ENCODE results near the gene RBM43. TPM values are rescaled to one million over a fixed set of nuclear protein-coding genes. Genes with fewer than 3 reads are reported as not detected.
"Not testable (repeated sequence)": the region's sequence is repeated elsewhere in the genome, so short reads cannot be mapped to it uniquely, and the experiment has no call there.

Gene RBM43
- total and polyA plus RNA-seq, 12 donors: 5.0 to 38.7 (median 12.1) TPM

- H3K4me1 ChIP-seq (replicated peaks in 1 of 2): peaks cover 4 to 12% of the 10 kb centered on the region in 2 donors
- DNase-seq: peak in 6 of 7 donors; percentile 32 to 71 (median 60)
- 43 to 56% (median 47%) methylated on average over 4 of the region's 4 CpGs for WGBS, 4 donors
- no peaks in the 10 kb centered on the region for H3K36me3 ChIP-seq (replicated peaks in 1 of 2)
- no peak overlapping the region for H3K4me3 ChIP-seq
- intact Hi-C loops (cut with DNase I): loop anchor here (5.0 to 10.0 kb wide), 3 partner anchors 1463 to 1643 kb away; no protein-coding TSS in a partner anchor
- H3K27ac ChIP-seq: peak overlapping the region in 1 of 5 donors; percentile 39
- H3K9me3 ChIP-seq (replicated peaks in 1 of 3): no peaks in the 10 kb centered on the region
- H3K27me3 ChIP-seq: no peaks in the 10 kb centered on the region
- TF ChIP-seq, protein P1, sequence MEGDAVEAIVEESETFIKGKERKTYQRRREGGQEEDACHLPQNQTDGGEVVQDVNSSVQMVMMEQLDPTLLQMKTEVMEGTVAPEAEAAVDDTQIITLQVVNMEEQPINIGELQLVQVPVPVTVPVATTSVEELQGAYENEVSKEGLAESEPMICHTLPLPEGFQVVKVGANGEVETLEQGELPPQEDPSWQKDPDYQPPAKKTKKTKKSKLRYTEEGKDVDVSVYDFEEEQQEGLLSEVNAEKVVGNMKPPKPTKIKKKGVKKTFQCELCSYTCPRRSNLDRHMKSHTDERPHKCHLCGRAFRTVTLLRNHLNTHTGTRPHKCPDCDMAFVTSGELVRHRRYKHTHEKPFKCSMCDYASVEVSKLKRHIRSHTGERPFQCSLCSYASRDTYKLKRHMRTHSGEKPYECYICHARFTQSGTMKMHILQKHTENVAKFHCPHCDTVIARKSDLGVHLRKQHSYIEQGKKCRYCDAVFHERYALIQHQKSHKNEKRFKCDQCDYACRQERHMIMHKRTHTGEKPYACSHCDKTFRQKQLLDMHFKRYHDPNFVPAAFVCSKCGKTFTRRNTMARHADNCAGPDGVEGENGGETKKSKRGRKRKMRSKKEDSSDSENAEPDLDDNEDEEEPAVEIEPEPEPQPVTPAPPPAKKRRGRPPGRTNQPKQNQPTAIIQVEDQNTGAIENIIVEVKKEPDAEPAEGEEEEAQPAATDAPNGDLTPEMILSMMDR (IDR thresholded peaks at IDR 0.05): no peak
- no peak for TF ChIP-seq POLR2A (IDR thresholded peaks at IDR 0.05)
Observed at GRCh38 chr2:151237422-151238025, 24.1 kb downstream of the RBM43 start.

- WGBS, 4 donors: 88 to 96% (median 93%) methylated on average over 3 of the region's 3 CpGs
- not testable (repeated sequence) for DNase-seq; H3K27ac ChIP-seq; H3K27me3 ChIP-seq; H3K9me3 ChIP-seq (replicated peaks in 1 of 3); H3K4me3 ChIP-seq; H3K36me3 ChIP-seq (replicated peaks in 1 of 2)
- H3K4me1 ChIP-seq (replicated peaks in 1 of 2): peaks cover 4 to 12% of the 10 kb centered on the region in 2 donors
- intact Hi-C loops (cut with DNase I): loop anchor here (10.0 kb wide), 2 partner anchors 1459 to 1639 kb away; no protein-coding TSS in a partner anchor
Observed at GRCh38 chr2:151233760-151234159, 27.9 kb downstream of the RBM43 start.

DNA sequence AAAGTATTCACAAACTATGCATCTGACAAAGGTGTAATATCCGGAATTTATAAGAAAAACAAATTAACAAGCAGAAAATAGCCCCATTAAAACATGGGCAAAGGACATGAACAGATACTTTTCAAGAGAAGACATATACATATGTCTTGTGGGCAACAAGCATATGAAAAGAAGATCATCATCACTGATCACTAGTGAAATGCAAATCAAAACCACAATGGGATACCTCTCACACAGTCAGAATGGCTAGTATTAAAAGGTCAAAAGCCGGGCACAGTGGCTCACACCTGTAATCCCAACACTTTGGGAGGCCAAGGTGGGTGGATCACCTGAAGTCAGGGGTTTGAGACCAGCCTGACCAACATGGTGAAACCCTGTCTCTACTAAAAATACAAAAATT is 28.4 kb downstream of the RBM43 start:
- H3K4me1 ChIP-seq (replicated peaks in 1 of 2); DNase-seq; H3K27me3 ChIP-seq; H3K4me3 ChIP-seq; H3K27ac ChIP-seq; H3K36me3 ChIP-seq (replicated peaks in 1 of 2); H3K9me3 ChIP-seq (replicated peaks in 1 of 3): not testable (repeated sequence)
- intact Hi-C loops (cut with DNase I): loop anchor here (10.0 kb wide), 2 partner anchors 1458 to 1638 kb away; no protein-coding TSS in a partner anchor
- WGBS, 4 donors: 88 to 97% (median 93%) methylated on average over 2 of the region's 2 CpGs

DNA sequence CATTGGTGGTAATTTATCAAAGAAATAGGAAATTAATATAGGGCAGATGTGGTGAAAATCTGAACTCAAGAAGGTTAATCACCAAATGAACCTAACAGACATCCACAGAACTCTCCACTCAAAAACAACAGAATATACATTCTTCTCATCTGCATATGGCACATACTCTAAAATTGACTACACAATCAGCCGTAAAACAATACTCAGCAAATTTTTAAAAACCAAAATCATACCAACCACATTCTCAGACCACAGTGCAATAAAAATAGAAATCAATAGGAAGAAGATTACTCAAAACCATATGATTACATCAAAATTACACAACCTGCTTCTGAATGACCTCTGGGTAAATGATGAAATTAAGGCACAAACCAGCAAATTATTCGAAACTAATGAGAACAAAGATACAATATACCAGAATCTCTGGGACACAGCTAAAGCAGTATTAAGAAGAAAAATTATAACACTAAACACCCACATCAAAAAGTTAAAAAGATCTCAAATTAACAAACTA is 31.0 kb downstream of the RBM43 start:
- intact Hi-C loops (cut with DNase I): loop anchor here (10.0 kb wide), 2 partner anchors 1456 to 1636 kb away; no protein-coding TSS in a partner anchor
- H3K36me3 ChIP-seq (replicated peaks in 1 of 2): no peaks in the 10 kb centered on the region
- WGBS, 4 donors: 66 to 80% (median 73%) methylated on average over 2 of the region's 2 CpGs

GRCh38 chr2:151228847-151229512 is 32.7 kb downstream of the RBM43 start:
- Histone ChIP-seq H3K4me1 (replicated peaks in 1 of 2) (no peaks in the 10 kb centered on the region), H3K36me3 (replicated peaks in 1 of 2) (no peaks in the 10 kb centered on the region), H3K27me3 (no peaks in the 10 kb centered on the region), H3K4me3 (no peak overlapping the region), H3K27ac (no peak overlapping the region), H3K9me3 (replicated peaks in 1 of 3) (no peaks in the 10 kb centered on the region)
- DNase-seq: no peak
- intact Hi-C loops (cut with DNase I): no loop called here
- TF ChIP-seq, protein P1 (IDR thresholded peaks at IDR 0.05): no peak
- TF ChIP-seq POLR2A (IDR thresholded peaks at IDR 0.05): no peak

More for the DNA sequence above, 31.0 kb downstream of the RBM43 start:
- TF ChIP-seq, protein P1 (IDR thresholded peaks at IDR 0.05): no peak
- TF ChIP-seq POLR2A (IDR thresholded peaks at IDR 0.05): no peak
- DNase-seq: no peak
- no peaks in the 10 kb centered on the region for H3K4me1 ChIP-seq (replicated peaks in 1 of 2)
- H3K9me3 ChIP-seq (replicated peaks in 1 of 3): no peaks in the 10 kb centered on the region
- no peaks in the 10 kb centered on the region for H3K27me3 ChIP-seq
- no peak overlapping the region for H3K4me3 ChIP-seq
- no peak overlapping the region for H3K27ac ChIP-seq

Measured in adrenal gland (tissue), 12 donors.